Right lobe of liver (tissue), 4 donors: ENCODE data around the gene KCTD13.

Experiments
- POLR2A ChIP-seq: fragments of 450-650 bp; IDR thresholded peaks from one replicate; pipeline ENCODE4 v1.6.1; 2017; ENCODE audit warnings: antibody characterized with exemption, mild to moderate bottlenecking
- TF ChIP-seq, protein P1 (sequence below), 4 donors: fragments of 200-600 bp in 3 of 4; fragments of 450-650 bp in 1 of 4; IDR thresholded peaks; one replicate each; pipeline versions ENCODE4 v1.5.1 to v1.8.0; 2016 to 2022; ENCODE audit warnings: antibody characterized with exemption in 4 of 4, mild to moderate bottlenecking in 2 of 4
- donor health status: DM: no; HTN: no; CAD: no.
- donor health status: DM: no; HTN: no; CAD: no.
- donor health status: DM: no; HTN: yes; CAD: no.

DNA sequence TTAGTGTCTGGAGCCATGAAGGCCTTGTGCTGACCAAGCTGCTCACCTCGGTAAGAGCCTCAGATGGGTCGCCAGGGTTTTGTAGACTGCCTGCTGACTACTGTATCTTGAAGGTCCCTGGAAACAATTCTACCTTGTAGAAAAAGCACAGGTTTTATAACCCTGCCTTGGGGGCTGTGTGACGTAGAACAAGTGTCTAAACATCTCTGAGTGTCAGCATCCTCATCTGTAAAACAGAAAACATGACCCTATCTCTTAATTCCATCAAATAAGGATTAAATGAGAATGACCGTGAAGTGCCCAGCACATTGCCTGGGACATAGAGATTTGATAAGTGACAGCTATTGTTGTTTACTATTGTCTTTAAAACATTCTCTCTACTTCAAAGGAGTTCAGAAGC, 42.2 kb upstream of the KCTD13 start:
- TF ChIP-seq POLR2A, result no peak
- TF ChIP-seq, protein P1, sequence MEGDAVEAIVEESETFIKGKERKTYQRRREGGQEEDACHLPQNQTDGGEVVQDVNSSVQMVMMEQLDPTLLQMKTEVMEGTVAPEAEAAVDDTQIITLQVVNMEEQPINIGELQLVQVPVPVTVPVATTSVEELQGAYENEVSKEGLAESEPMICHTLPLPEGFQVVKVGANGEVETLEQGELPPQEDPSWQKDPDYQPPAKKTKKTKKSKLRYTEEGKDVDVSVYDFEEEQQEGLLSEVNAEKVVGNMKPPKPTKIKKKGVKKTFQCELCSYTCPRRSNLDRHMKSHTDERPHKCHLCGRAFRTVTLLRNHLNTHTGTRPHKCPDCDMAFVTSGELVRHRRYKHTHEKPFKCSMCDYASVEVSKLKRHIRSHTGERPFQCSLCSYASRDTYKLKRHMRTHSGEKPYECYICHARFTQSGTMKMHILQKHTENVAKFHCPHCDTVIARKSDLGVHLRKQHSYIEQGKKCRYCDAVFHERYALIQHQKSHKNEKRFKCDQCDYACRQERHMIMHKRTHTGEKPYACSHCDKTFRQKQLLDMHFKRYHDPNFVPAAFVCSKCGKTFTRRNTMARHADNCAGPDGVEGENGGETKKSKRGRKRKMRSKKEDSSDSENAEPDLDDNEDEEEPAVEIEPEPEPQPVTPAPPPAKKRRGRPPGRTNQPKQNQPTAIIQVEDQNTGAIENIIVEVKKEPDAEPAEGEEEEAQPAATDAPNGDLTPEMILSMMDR (IDR thresholded peaks at IDR 0.05), result no peak
